GM21786 (cell line): Measurements from ENCODE around the gene FRMD4A.

Experiments
- ATAC-seq: cut with Tn5 transposase; IDR thresholded peaks from one replicate; pipeline ENCODE4 v1.9.1; 2021; ENCODE audit not compliant: unreplicated experiment

The FRMD4A gene

GRCh38 chr10:14023673-14024328 lies 306.9 kb downstream of the FRMD4A start:
- no peak for ATAC-seq

- ATAC-seq, result no peak
Measured at GRCh38 chr10:14022954-14023672, 307.6 kb downstream of the FRMD4A start.

DNA sequence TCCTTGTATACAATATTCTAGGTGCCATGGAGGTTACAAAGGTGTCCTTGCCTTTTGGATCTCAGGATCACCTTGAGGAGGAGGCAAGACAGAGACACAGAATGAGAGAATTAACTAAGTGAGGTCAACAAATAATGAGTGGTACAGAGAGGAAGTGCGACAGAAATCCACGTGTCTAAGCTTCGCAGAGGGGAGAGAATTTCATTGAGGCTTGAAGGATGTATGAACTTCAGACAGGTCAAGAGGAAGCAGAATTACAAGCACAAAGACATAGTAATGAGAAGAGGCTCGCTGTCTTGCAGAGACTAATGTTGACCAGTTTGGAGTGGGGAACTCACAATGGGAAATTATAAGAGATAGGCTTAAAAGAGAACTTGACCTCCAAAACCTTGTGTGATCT lies 308.7 kb downstream of the FRMD4A start:
- ATAC-seq, result no peak

GRCh38 chr10:14020037-14020664 lies 310.6 kb downstream of the FRMD4A start:
- no peak for ATAC-seq

GRCh38 chr10:14017467-14017866 lies 313.3 kb downstream of the FRMD4A start:
- no peak for ATAC-seq

GRCh38 chr10:14016931-14017333 lies 313.8 kb downstream of the FRMD4A start:
- no peak for ATAC-seq

- no peak for ATAC-seq
Measured at GRCh38 chr10:14016011-14016536, 314.6 kb downstream of the FRMD4A start.

GRCh38 chr10:14014423-14014822 lies 316.3 kb downstream of the FRMD4A start:
- ATAC-seq, result no peak

- no peak for ATAC-seq
Measured at GRCh38 chr10:14010769-14011574, 319.8 kb downstream of the FRMD4A start.

DNA sequence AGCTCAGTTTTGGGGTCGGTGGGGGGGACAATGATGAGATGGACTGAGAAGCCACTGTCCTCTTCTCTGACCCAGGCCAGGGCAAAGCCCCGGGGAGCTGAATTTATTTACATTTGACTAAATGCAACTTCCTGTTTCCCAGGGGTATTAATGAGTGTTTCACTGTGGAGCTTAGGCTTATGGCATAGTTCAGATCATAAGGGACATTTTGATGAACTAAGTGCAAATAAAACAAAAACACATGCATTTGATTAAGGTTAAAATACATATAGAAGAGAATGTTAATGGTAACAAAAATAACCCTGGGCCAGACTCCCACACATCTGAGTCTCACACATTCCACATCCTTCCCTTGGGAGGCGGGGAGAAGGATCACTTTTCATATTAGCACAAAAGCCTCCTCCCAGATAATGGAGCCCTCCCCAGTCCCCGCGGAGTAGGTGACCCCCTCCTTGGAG lies 320.6 kb downstream of the FRMD4A start:
- ATAC-seq, result no peak

- ATAC-seq, result no peak
Measured at GRCh38 chr10:14009371-14010100, 321.2 kb downstream of the FRMD4A start.

GRCh38 chr10:14008740-14009080 lies 322.0 kb downstream of the FRMD4A start:
- no peak for ATAC-seq

- no peak for ATAC-seq
Measured at GRCh38 chr10:14004536-14004935, 326.2 kb downstream of the FRMD4A start.

GRCh38 chr10:14003517-14004184 lies 327.1 kb downstream of the FRMD4A start:
- no peak for ATAC-seq

DNA sequence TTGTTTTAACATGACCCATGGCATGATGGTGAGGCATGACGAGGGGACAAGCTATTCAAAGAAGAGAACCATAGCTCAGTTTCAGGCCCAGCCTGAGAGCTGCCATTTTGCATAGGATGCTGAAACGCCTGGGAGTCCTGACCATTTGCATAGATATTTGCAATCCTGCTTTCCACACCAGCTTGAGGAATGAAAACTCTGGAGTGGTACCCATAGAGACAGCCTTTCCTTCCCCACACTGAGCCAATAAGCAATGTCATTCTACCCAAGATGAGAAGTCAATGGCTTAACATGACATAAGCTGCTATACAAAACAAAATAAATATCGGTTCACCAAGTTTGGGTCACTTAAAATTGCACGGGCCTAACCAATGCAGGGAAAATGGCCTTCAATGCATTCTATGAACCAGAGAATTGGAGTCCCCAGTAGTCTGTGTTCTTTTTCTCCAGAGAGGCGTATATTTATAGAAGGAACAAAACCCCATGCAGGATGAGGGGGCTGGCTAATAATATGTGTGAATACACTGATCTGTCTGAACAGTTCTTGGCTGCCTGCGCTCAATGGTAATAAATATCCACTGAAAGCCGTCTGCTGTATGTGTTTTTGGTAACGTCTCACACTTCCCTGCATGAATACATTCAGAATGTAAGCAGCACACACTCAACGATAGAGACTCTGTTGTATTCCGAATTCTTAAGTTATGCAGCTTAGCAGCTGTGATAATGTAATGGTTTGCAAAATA lies 329.3 kb downstream of the FRMD4A start:
- no peak for ATAC-seq

GRCh38 chr10:13998163-13998835 lies 332.4 kb downstream of the FRMD4A start:
- no peak for ATAC-seq

DNA sequence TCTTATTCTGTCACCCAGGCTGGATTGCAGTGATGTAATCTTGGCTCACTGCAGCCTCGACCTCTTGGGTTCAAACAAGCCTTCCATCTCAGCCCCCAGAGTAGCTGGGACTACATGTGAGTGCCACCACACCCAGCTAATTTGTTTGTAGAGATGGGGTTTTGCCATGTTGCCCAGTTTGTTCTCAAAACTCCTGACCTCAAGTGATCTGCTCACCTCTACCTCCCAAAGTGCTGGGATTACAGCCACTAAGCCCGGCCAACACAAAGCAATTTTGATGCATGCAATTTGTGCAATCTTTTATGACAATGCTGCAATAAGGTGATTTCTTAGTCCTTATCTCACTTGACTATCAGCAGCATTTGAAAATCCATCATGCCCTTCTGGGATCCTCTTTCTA lies 333.1 kb downstream of the FRMD4A start:
- ATAC-seq, result no peak

- ATAC-seq, result no peak
Measured at GRCh38 chr10:13994932-13995331, 335.8 kb downstream of the FRMD4A start.

DNA sequence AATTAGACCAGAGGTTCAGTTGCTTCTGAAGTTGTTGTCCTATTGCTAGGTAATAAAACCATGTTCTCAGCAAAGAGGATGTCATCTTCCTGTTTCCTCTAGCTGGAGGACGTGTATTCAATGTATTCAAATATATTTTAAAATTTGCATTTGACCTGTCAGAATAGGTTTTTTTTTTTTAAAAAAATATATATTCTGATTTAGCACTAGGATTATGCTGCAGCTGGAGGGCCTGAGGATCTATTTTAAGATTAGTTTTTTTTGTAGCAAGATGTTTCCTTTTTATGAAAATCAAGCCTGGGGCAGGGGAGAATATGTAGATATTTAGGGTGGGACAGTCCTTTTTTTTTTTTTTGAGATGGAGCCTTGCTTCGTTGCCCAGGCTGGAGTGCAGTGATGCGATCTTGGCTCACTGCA lies 337.0 kb downstream of the FRMD4A start:
- no peak for ATAC-seq
